ENCODE measurements around the gene TFR2.

- TF ChIP-seq GATA3 (IDR thresholded peaks at IDR 0.05; ENCODE audit: low read depth, low read length): no peak
- no peak for TF ChIP-seq GATA2 (IDR thresholded peaks at IDR 0.05; ENCODE audit: low read depth, low read length)
These were observed 19.8 kb downstream of the TFR2 start for GRCh38 chr7:100621554-100621953.
